ENCODE results near the gene ARID4A. TPM values are rescaled to one million over a fixed set of nuclear protein-coding genes. Genes with fewer than 3 reads are reported as not detected.

ARID4A gene
- total and polyA plus RNA-seq, 2 of the 13 experiments (the other 11 are each of a cell fraction or from before 2014, with no cell fraction given) = 7.2 to 9.7 TPM

DNA sequence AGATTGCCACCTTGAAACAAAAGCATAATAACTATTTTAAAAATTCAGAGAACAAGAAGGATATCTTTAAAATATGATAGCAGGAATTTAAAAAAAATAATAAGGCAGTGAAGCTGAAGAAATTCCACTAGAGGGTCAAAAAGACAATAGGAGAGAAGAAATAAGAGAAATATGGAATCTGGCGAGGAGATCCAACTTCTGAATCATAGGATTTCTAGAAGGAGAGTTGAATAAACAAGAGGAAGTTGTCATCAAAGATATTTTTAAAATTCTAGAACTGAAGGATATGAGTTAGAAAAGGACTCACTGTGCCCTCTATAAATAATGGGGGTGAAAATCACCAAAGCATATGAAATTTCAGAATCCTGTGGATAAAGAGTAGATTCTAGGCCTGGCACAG, 70.6 kb downstream of the ARID4A start (continued):
- TF ChIP-seq PAWR (CRISPR knock-in tag; IDR thresholded peaks at IDR 0.05; ENCODE audit: borderline replicate concordance) = no peak
- TF ChIP-seq, protein P1, sequence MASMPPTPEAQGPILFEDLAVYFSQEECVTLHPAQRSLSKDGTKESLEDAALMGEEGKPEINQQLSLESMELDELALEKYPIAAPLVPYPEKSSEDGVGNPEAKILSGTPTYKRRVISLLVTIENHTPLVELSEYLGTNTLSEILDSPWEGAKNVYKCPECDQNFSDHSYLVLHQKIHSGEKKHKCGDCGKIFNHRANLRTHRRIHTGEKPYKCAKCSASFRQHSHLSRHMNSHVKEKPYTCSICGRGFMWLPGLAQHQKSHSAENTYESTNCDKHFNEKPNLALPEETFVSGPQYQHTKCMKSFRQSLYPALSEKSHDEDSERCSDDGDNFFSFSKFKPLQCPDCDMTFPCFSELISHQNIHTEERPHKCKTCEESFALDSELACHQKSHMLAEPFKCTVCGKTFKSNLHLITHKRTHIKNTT (CRISPR knock-in tag; IDR thresholded peaks at IDR 0.05) = no peak
- TF ChIP-seq MAFK (conservative IDR thresholded peaks at IDR 0.05 in 1 of 2, IDR thresholded peaks at IDR 0.05 in 1 of 2; ENCODE audit: low read length in 2 of 2) = no peak
- no peak for TF ChIP-seq ZNF749 (CRISPR knock-in tag; IDR thresholded peaks at IDR 0.05; ENCODE audit: borderline replicate concordance)

DNA sequence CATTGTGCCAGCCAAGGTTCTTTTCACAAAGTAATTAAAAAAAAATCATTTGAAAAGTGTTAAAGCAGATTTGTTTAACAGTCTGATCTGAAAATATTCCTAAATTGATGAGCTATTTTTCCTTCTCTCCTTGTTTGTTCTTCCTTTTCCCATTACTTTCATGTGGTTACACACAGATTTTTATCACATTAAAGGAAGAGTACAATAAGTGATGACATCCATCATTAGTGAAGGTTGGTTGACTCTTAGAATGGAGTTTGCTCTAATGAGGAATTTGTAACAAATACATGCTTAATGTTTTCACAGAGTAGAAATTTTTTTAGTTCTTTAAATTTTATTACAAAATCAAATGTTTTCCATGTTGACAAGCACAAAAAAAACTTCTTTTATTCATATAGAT, 78.4 kb downstream of the ARID4A start:
- no peak for TF ChIP-seq ZNF205 (CRISPR knock-in tag; IDR thresholded peaks at IDR 0.05)
- no peak for TF ChIP-seq SP140L (CRISPR knock-in tag; IDR thresholded peaks at IDR 0.05; ENCODE audit: borderline replicate concordance)
- no peak for TF ChIP-seq PAX8 (CRISPR knock-in tag; IDR thresholded peaks at IDR 0.05; ENCODE audit: borderline replicate concordance)
- TF ChIP-seq ELF3 (CRISPR knock-in tag; IDR thresholded peaks at IDR 0.05) = no peak
- no peak for TF ChIP-seq HHEX (CRISPR knock-in tag; IDR thresholded peaks at IDR 0.05)
- TF ChIP-seq NONO (IDR thresholded peaks at IDR 0.05) = no peak
- no peak for TF ChIP-seq NONO (CRISPR knock-in tag; conservative IDR thresholded peaks at IDR 0.05)
- TF ChIP-seq, protein P2, sequence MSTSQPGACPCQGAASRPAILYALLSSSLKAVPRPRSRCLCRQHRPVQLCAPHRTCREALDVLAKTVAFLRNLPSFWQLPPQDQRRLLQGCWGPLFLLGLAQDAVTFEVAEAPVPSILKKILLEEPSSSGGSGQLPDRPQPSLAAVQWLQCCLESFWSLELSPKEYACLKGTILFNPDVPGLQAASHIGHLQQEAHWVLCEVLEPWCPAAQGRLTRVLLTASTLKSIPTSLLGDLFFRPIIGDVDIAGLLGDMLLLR (CRISPR knock-in tag; IDR thresholded peaks at IDR 0.05) = no peak
- CTCF ChIA-PET (ENCODE audit: low intra/inter-chr PET ratio, low total read pairs) = no interaction called here
- no TSS peak for BruUV-seq (replicated peaks)
- Histone ChIP-seq H3K9me3 (ENCODE audit: low read length) (no peaks in the 10 kb centered on the region), H3K79me2 (ENCODE audit: insufficient read depth, low read length) (no peaks in the 10 kb centered on the region), H3K4me3 (replicated peaks in 1 of 3; ENCODE audit: insufficient read depth in 1 of 3, low read depth in 2 of 3, low read length in 3 of 3) (no peak overlapping the region), H3K36me3 (replicated peaks in 1 of 2; ENCODE audit: control insufficient read depth in 1 of 2, insufficient read depth in 2 of 2, low read length in 2 of 2) (peaks cover 3 to 7% of the 10 kb centered on the region in 2 experiments; a peak in 4 of 5 replicates), H3K27me3 (ENCODE audit: control insufficient read depth in 1 of 2, insufficient read depth in 2 of 2, low read length in 2 of 2) (no peaks in the 10 kb centered on the region), H4K20me1 (ENCODE audit: insufficient read depth, low read length) (no peaks in the 10 kb centered on the region), H3K4me1 (ENCODE audit: insufficient read depth, low read length) (peaks cover 7% of the 10 kb centered on the region), H3K27ac (ENCODE audit: extremely low read length, insufficient read depth, low read length) (no peak overlapping the region), H2AFZ (ENCODE audit: low read length) (no peak overlapping the region), H3K9ac (ENCODE audit: insufficient read depth, low read depth, low read length) (no peak overlapping the region), H3K4me2 (ENCODE audit: low read depth, low read length) (no peak overlapping the region)
- in situ Hi-C loops (cut with HindIII; ENCODE audit: extremely low pct_ligation_motif_present, low pct_unique_long_range_greater_than_20kb) (no loop called here), intact Hi-C loops (cut with micrococcal nuclease; ENCODE audit: unreplicated experiment) (no loop called here)
- DNase-seq (ENCODE audit: low spot score) (no peak), ATAC-seq (no peak), FAIRE-seq (no peak)
- POLR2A ChIA-PET = no interaction called here

All from HepG2 (cell line).